A673 (cell line): ENCODE results near the gene TMEM131L.

Source experiments
- CTCF ChIP-seq: fragments of 300-800, 200-600 bp; sonication (generic); conservative IDR thresholded peaks from 2 replicates; pipeline ENCODE4 v1.5.1; 2017; ENCODE audit warnings: low read depth, mild to moderate bottlenecking, antibody characterized with exemption, low read length, moderate library complexity, mixed read lengths
- EZH2 ChIP-seq: fragments of 200-600 bp; sonication (generic); IDR thresholded peaks from 2 replicates; pipeline ENCODE4 v1.6.1; 2017; ENCODE audit warnings: borderline replicate concordance, low read depth, mild to moderate bottlenecking, mixed read lengths, antibody characterized with exemption, low read length; ENCODE audit not compliant: poor library complexity, severe bottlenecking

- no peak for TF ChIP-seq CTCF
- TF ChIP-seq EZH2: no peak
These were observed 58.5 kb downstream of the TMEM131L start for GRCh38 chr4:153524682-153525081.
